Activated B cell treated with CpG ODN at 0.5 μM for 24 hours (primary cell): ENCODE measurements around the gene IRF8. TPM values are rescaled to one million over a fixed set of nuclear protein-coding genes. Genes with fewer than 3 reads are reported as not detected.
"Not testable (repeated sequence)": the region's sequence is repeated elsewhere in the genome, so short reads cannot be mapped to it uniquely, and the experiment has no call there.

ENCODE experiments used
- ATAC-seq: fragments of 200-7000 bp; cut with Tn5 transposase; one replicate; pipeline ENCODE4 v1.10.0; 2021; ENCODE audit warnings: low read depth, mild to moderate bottlenecking, moderate library complexity
- CTCF ChIA-PET: fragments of 350-600 bp; sonication (Branson Sonifier 250); formaldehyde crosslinking; loops from one replicate; lab custom pipeline; 2021; ENCODE audit warnings: antibody characterized with exemption; lab: Charles Lee
- POLR2A ChIA-PET: fragments of 350-600 bp; sonication (Branson Sonifier 250); formaldehyde crosslinking; loops from one replicate; lab custom pipeline; 2021; ENCODE audit warnings: antibody characterized with exemption; lab: Charles Lee
- DNase-seq: peaks from one replicate; pipeline ENCODE4 v3.0.0; 2022
- H3K27ac Mint-ChIP-seq: one replicate; pipeline ENCODE4 v1.8.0; 2020; ENCODE audit warnings: mixed read lengths
- H3K27me3 Mint-ChIP-seq: one replicate; pipeline ENCODE4 v1.8.0; 2021; ENCODE audit warnings: mixed read lengths
- H3K36me3 Mint-ChIP-seq: one replicate; pipeline ENCODE4 v1.8.0; 2021; ENCODE audit warnings: low read depth, mixed read lengths
- H3K4me1 Mint-ChIP-seq: one replicate; pipeline ENCODE4 v1.8.0; 2021; ENCODE audit warnings: mixed read lengths
- H3K4me3 Mint-ChIP-seq: one replicate; pipeline ENCODE4 v1.8.0; 2020; ENCODE audit warnings: mild to moderate bottlenecking, mixed read lengths
- H3K9me3 Mint-ChIP-seq: one replicate; pipeline ENCODE4 v1.8.0; 2020; ENCODE audit warnings: mixed read lengths
- CTCF ChIP-seq: fragments of 200-600 bp; IDR thresholded peaks from one replicate; pipeline ENCODE4 v1.8.0; 2022; ENCODE audit warnings: antibody characterized with exemption, mild to moderate bottlenecking
- intact Hi-C: fragments of 100-400 bp; cut with micrococcal nuclease; formaldehyde crosslinking; loops from one replicate; pipeline ENCODE4 v1.15.1; 2024
- total RNA-seq: library from RNA; stranded (reverse); gene quantifications from 2 replicates; pipeline ENCODE4 v1.2.3, GENCODE V29; 2022

The IRF8 gene
- total RNA-seq, 1 donor from 2014 or later, result 248 TPM

DNA sequence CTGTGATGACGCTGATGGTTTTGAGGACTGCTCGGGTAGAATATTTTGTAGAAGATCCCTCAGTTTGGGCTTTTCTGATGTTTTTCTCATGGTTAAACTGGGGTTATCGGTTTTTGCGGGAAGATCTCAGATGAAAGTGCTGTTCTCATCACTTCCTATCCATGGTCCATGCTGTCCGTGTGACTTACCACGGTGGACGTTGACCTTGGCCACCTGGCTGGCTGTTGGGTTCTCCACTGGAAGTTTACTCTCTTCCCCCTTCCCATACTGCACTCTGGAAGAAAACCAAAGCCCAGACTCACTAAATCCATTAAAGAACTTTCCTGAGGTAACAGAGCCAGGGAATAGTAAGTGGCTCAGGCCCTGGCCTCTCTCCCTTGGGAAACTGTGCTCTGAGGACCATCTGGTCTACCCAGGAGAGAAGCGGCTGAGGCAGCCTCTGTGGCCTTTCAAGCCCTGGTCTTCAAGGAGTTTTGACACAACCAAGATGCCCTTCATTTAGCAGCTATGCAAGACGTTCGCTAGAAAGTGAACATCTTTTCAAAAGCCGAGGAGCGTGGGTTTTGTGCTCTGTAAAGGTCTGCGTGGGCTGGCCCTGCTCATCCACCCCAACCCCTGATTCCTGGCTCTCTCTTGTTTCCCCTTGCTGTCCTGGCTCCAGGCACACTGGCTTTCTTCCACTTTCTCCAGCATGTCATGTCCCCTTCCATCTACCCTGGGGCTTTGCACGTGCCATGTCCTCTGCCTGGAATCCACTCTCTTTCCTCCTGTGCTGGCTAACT is 43.1 kb downstream of the IRF8 start:
- DNase-seq (no peak), ATAC-seq (no peak)
- H3K4me1 Mint-ChIP-seq, result peaks cover 84% of the 10 kb centered on the region
- intact Hi-C loops, result no loop called here
- no peak overlapping the region for H3K27ac Mint-ChIP-seq
- no peak overlapping the region for H3K4me3 Mint-ChIP-seq
- H3K9me3 Mint-ChIP-seq, result no peaks in the 10 kb centered on the region
- H3K36me3 Mint-ChIP-seq, result no peaks in the 10 kb centered on the region
- no peaks in the 10 kb centered on the region for H3K27me3 Mint-ChIP-seq
- no peak for TF ChIP-seq CTCF
- ChIA-PET POLR2A (interaction anchor here (0.7 to 8.9 kb wide), 5 partner anchors 8 to 42 kb away, joined by 3 to 120 read pairs (median 61); partner anchors contain the start of gene IRF8), CTCF (no interaction called here)

DNA sequence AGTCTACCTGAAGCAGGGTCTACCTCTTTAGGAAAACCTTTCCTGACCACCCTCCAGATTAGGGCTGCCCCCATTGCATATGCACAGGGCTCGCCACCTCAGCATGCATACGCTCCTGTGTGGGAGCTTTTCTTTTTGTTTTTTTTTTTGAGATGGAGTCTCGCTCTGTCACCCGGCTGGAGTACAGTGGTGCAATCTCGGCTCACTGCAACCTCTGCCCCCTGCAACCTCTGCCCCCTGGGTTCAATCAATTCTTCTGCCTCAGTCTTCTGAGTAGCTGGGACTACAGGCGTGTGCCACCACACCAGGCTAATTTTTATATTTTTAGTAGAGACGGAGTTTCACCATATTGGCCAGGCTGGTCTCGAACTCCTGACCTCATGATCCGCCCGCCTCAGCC is 43.7 kb downstream of the IRF8 start:
- POLR2A ChIA-PET, result interaction anchor here (0.7 to 8.9 kb wide), 5 partner anchors 9 to 42 kb away, joined by 3 to 120 read pairs (median 61); partner anchors contain the start of gene IRF8
- H3K9me3 Mint-ChIP-seq, intact Hi-C loops, H3K27ac Mint-ChIP-seq, H3K27me3 Mint-ChIP-seq, DNase-seq, H3K4me3 Mint-ChIP-seq, ATAC-seq, H3K36me3 Mint-ChIP-seq: not testable (repeated sequence)
- H3K4me1 Mint-ChIP-seq, result peaks cover 85% of the 10 kb centered on the region
- CTCF ChIA-PET, result interaction anchor here (4.0 kb wide), 1 partner anchor 122 kb away, joined by 28 read pairs; no protein-coding TSS in a partner anchor

DNA sequence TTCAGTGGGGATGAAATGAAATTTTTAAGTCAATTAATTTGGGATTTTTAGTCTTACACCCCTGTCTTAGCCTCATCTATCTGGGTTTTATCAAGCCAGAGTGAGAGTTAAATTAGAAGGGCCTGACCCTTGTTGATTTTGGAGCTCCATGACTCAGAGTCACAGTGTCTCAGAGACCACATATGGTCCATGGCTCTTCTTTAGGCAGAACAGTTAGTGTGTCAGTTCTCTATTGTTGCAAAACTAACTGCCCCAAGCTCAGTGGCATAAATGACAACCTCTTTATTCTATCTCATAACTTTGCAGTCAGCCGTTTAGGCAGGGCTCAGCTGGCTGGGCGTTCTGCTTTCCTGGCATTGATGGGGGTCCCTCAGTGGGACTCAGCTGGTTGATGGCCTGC is 44.7 kb downstream of the IRF8 start:
- Mint-ChIP-seq H3K36me3 (no peaks in the 10 kb centered on the region), H3K27me3 (no peaks in the 10 kb centered on the region), H3K4me1 (peaks cover 85% of the 10 kb centered on the region), H3K9me3 (no peaks in the 10 kb centered on the region), H3K27ac (peak overlapping the region; percentile 93), H3K4me3 (peak overlapping the region; percentile 84)
- ATAC-seq (peak; percentile 9), DNase-seq (no peak)
- intact Hi-C loops, result no loop called here
- CTCF ChIA-PET, result interaction anchor here (0.8 to 4.0 kb wide), 5 partner anchors 14 to 123 kb away, joined by 3 to 28 read pairs (median 4); partner anchors contain the start of gene IRF8
- TF ChIP-seq CTCF, result no peak
- POLR2A ChIA-PET, result interaction anchor here (0.7 to 8.9 kb wide), 14 partner anchors 10 to 187 kb away, joined by 3 to 120 read pairs (median 8); partner anchors contain the start of gene IRF8

- peak overlapping the region; percentile 84 for H3K4me3 Mint-ChIP-seq
- no peak for DNase-seq
- no peaks in the 10 kb centered on the region for H3K27me3 Mint-ChIP-seq
- ChIA-PET CTCF (interaction anchor here (0.5 to 4.0 kb wide), 9 partner anchors 10 to 124 kb away, joined by 3 to 28 read pairs (median 4); partner anchors contain the start of gene IRF8), POLR2A (interaction anchor here (0.5 to 8.9 kb wide), 18 partner anchors 10 to 1329 kb away, joined by 3 to 120 read pairs (median 6); partner anchors contain the start of gene IRF8)
- no peak for ATAC-seq
- TF ChIP-seq CTCF, result no peak
- no peaks in the 10 kb centered on the region for H3K9me3 Mint-ChIP-seq
- H3K4me1 Mint-ChIP-seq, result peaks cover 86% of the 10 kb centered on the region
- H3K36me3 Mint-ChIP-seq, result no peaks in the 10 kb centered on the region
- intact Hi-C loops, result loop anchor here (5.0 kb wide), 1 partner anchor 187 kb away; no protein-coding TSS in a partner anchor
- peak overlapping the region; percentile 93 for H3K27ac Mint-ChIP-seq
Measured at GRCh38 chr16:85944572-85945423, 45.8 kb downstream of the IRF8 start.

GRCh38 chr16:85945424-85945751 is 46.4 kb downstream of the IRF8 start:
- H3K4me1 Mint-ChIP-seq, result peaks cover 86% of the 10 kb centered on the region
- peak overlapping the region; percentile 84 for H3K4me3 Mint-ChIP-seq
- H3K27me3 Mint-ChIP-seq, result no peaks in the 10 kb centered on the region
- peak overlapping the region; percentile 93 for H3K27ac Mint-ChIP-seq
- ChIA-PET POLR2A (interaction anchor here (0.7 to 8.9 kb wide), 12 partner anchors 9 to 189 kb away, joined by 3 to 120 read pairs (median 14); partner anchors contain the start of gene IRF8), CTCF (interaction anchor here (0.5 to 4.0 kb wide), 8 partner anchors 11 to 125 kb away, joined by 3 to 28 read pairs (median 4); no protein-coding TSS in a partner anchor)
- no peak for TF ChIP-seq CTCF
- no peaks in the 10 kb centered on the region for H3K36me3 Mint-ChIP-seq
- intact Hi-C loops, result loop anchor here (5.0 kb wide), 1 partner anchor 188 kb away; no protein-coding TSS in a partner anchor
- ATAC-seq (no peak), DNase-seq (no peak)
- no peaks in the 10 kb centered on the region for H3K9me3 Mint-ChIP-seq
